GM12801 (cell line): Measurements from ENCODE around the gene PGAP6.

ENCODE experiments used
- TF ChIP-seq, protein P1 (sequence below): IDR thresholded peaks from one replicate; pipeline ENCODE4 v1.5.1; 2011; ENCODE audit warnings: control low read depth; ENCODE audit not compliant: insufficient read length; ENCODE audit errors: extremely low read depth

Gene PGAP6

DNA sequence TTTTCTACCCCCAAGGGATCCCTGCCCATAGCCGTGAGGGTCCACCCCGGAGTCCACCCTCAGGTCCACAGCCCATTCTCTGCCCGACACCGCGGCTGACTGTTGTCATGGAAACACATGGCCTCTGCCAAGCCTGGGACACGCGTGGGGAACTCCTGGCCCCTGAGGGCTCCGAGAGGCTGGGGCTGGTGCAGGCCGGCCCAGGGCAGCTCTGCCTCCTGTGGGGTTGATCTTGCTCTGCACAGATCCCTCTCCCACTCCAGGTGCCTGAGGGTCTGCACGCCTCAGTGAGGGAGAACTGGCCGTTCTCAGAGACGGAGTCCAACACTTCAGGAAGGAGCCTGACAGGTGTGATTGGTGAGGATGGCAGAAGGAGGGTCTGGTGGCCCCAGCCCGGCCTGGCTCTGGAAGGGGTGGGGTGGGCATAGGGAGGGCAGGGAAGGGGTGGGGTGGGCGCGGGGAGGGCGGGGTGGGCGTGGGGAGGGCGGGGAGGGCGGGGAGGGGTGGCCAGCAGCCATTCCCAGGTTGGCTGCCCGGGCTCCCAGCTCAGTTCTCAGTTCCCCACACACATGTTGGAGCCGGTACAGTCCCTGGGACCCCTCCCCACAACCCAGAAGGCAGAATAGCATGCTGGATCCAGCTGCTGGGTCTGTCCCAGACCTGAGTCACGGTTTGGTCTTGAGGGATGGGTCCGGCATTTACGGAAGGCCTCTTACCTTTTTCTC lies 17.9 kb downstream of the PGAP6 start:
- TF ChIP-seq, protein P1, sequence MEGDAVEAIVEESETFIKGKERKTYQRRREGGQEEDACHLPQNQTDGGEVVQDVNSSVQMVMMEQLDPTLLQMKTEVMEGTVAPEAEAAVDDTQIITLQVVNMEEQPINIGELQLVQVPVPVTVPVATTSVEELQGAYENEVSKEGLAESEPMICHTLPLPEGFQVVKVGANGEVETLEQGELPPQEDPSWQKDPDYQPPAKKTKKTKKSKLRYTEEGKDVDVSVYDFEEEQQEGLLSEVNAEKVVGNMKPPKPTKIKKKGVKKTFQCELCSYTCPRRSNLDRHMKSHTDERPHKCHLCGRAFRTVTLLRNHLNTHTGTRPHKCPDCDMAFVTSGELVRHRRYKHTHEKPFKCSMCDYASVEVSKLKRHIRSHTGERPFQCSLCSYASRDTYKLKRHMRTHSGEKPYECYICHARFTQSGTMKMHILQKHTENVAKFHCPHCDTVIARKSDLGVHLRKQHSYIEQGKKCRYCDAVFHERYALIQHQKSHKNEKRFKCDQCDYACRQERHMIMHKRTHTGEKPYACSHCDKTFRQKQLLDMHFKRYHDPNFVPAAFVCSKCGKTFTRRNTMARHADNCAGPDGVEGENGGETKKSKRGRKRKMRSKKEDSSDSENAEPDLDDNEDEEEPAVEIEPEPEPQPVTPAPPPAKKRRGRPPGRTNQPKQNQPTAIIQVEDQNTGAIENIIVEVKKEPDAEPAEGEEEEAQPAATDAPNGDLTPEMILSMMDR, result no peak

DNA sequence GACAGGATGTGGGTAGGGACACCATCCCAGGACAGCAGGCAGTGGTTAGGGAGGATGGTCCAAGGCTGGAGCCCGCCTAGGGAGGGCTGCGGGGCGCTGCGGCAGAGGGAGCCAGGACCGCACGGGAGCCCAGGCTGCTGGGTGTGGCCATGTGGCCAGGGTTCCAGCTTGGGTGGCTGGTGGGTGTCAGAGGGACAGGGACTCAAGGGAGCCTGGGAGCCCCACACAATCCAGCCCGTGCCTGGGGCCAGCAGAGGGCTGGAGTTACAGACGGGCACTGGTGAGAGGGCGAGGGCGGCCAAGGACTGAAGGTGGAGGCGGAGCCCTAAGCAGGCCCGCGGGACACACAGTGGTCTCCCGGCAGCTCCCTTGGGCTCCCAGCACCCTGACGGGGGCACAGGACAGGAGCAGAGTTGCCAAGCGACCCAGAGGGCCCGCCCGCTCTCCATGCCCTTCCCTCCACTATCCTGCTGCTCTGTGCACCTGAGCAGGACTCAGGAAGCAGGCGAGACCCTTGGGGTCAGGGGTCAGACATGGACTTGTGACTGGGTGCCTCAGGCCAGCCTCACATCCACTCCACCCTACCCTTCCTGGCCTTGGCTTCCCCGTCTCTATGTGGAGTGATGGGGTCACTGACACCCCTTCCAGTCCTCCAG lies 18.5 kb downstream of the PGAP6 start:
- TF ChIP-seq, protein P1, result no peak

DNA sequence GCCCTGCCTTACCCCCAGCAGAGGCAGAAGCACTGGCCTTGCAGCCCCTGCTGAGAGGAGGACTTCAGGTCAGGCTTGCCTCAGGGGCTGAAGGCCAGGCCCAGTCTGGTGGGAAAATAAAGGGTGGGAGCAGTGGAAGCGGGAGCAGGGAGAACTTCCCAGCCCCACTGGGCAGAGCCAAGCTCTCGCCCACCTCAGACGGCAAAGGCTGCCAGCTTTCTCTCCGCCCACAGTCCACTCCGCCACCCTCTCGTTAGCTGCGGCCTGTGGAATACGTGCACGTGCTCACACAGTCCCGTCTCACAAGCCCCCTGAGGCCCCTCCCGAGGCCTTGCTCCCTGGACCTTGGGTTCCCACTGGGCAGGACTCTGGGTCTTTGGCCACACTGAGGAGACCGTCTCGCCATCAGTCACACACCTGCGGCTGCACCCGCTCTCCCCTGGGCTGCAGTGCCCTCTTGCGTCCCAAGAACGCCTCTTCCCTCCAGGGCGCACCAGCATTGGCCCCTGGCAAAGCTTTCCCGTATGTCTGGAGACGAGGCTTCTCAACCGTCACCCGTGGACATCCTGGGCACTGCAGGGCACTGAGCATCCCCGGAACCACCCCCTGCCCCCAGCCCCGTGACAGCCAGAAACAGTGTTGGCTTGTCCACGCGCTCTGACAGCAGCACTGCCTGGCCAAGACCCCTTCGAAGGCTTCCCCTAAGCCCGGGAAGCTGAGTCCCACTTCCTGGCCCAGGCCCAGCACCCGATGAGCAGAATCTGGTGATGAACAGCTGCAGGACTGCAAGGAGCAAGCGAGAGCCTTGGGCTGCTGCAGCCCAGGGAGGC lies 19.7 kb downstream of the PGAP6 start:
- TF ChIP-seq, protein P1, result no peak

DNA sequence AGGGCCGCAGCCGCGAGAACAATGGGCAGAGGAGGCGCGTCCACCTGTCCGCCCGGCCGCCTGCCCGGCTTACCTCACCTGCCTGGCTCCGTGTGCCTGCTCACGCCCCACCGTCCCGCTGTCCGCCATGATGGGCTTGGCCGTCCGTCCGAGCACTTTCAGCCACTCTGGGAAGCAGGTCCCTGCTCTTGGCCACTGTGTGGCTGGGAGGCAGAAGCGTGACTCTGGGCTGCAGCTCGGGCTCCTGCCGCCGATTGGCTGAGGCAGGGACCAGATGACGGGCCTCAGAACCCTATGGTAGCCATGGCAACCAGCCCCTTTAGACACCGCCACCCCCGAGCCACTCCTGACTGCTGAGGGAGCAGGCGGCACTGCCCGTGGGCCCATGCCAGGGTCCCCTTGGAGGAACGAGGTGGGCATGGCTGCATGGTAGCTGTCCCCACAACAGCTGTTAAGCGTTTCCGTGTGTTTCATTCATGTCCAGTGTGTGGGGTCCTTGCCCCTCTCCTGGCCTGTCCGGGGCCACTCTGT lies 20.4 kb downstream of the PGAP6 start:
- TF ChIP-seq, protein P1, result no peak

DNA sequence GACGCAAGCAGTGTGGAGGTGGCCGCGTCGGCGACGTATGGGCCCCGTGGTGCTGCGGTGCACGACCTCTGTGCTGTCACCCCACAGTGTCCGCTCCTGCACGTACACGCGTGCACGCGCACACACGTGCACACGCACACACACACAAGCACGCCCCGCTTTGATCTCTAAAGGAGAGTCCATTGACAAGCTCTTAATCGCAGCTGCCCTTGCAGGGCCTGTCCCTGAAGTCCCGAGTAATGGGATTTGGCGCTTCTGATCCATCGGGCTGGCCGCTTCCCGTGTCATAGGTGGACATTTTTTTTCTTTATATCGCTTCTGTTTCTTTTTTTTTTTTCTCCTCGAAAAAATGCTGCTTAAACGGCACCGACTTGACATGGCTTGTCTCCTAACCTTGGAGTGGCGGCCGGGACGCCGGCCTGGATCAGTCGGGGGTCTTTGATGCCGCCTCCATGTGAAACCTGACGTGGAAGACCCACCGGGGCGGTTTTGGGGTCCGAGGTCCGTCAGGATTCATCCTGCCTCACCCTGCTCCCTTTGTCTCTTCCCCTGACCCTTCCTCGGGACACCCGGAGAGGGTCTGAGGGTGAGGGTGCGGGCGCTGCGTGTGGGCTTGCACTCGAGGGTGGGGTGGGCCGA lies 21.0 kb downstream of the PGAP6 start:
- TF ChIP-seq, protein P1, result no peak

DNA sequence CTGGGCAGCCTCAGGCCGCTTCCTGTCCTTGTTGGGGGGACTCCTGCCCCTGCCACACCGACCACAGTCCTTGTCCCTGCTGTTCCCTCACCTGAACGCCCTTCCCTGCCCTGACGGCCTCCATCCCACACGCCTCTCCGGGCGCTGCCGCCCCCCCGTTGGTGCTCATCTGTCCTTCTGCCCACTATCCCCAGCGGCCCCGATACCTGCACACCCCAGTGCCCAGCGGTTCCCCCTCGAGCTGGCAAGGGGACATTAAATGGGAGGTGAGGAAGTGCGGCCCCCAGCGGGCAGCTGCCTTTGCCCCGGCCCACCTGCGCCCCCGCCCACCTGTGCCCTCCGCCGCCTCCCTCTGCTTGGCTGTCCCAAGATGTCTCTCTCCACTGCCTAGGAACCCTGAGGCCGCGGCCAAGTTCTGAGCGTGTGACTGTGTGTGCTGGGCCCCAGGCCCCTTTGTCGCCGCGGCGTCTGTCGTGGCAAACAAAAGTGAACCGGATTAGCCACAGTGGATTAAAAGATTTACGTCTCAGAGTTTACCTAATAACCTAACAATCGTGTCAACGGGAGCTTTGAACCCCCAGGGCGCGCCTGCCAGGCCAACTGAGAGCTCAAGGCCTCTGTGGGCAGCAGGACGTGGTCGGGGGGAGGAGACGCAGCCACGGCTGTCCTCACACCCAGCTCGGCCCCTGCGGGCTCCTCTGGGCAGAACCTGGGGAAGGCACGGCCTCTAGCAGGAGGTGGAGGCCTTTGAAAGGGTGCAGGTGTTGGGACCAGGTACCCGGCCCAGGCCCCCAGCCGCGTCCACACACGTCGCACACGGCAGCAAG lies 21.7 kb downstream of the PGAP6 start:
- TF ChIP-seq, protein P1, result no peak
